Measurements from ENCODE around the gene ACTR8.

DNA sequence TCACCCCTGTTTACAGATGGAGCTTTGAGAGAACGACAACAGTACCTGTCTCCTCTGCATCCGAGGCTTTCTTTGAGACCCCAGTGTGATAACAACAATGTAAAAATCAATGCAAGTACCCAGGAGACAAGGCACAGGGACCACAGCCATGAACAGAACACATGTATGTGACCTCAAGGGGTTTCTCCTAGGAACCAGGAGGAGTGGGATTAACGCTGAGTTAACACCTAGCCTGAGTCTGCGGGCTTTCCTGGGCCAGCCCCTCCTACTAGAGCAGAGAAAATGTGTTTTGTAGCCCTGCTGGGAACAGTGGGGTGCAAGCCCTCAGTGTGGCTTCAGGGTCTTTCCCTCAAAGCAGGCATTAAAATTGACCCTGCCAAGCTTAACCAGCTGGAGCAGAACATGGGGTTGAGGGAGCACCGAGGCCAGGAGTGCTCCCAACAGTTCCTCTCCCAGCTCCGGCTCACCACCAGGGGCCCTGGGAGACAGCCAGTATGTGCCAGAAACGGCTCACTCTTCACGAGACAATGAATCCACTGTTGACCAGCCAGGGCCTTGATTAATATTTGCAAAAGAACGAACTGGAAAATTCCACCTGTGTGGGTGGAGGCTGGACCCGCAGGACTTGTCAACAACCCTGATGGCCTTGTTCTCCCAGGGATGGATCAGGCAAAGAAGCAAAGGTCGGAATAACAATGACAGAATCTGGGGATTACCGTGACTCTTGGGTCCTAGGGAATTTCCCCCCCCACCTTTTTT is 39.3 kb downstream of the ACTR8 start:
- TF ChIP-seq, protein P1, sequence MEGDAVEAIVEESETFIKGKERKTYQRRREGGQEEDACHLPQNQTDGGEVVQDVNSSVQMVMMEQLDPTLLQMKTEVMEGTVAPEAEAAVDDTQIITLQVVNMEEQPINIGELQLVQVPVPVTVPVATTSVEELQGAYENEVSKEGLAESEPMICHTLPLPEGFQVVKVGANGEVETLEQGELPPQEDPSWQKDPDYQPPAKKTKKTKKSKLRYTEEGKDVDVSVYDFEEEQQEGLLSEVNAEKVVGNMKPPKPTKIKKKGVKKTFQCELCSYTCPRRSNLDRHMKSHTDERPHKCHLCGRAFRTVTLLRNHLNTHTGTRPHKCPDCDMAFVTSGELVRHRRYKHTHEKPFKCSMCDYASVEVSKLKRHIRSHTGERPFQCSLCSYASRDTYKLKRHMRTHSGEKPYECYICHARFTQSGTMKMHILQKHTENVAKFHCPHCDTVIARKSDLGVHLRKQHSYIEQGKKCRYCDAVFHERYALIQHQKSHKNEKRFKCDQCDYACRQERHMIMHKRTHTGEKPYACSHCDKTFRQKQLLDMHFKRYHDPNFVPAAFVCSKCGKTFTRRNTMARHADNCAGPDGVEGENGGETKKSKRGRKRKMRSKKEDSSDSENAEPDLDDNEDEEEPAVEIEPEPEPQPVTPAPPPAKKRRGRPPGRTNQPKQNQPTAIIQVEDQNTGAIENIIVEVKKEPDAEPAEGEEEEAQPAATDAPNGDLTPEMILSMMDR (conservative IDR thresholded peaks at IDR 0.05; ENCODE audit: low read depth, low read length), result no peak
- TF ChIP-seq EZH2 (IDR thresholded peaks at IDR 0.05; ENCODE audit: borderline replicate concordance, low read depth, low read length, poor library complexity, severe bottlenecking), result no peak

Data from A673 (cell line).